ENCODE data around the gene NR4A1. TPM values are rescaled to one million over a fixed set of nuclear protein-coding genes. Genes with fewer than 3 reads are reported as not detected.

NR4A1 gene
- total RNA-seq, 1 experiment from 2014 or later: 25.8 TPM

DNA sequence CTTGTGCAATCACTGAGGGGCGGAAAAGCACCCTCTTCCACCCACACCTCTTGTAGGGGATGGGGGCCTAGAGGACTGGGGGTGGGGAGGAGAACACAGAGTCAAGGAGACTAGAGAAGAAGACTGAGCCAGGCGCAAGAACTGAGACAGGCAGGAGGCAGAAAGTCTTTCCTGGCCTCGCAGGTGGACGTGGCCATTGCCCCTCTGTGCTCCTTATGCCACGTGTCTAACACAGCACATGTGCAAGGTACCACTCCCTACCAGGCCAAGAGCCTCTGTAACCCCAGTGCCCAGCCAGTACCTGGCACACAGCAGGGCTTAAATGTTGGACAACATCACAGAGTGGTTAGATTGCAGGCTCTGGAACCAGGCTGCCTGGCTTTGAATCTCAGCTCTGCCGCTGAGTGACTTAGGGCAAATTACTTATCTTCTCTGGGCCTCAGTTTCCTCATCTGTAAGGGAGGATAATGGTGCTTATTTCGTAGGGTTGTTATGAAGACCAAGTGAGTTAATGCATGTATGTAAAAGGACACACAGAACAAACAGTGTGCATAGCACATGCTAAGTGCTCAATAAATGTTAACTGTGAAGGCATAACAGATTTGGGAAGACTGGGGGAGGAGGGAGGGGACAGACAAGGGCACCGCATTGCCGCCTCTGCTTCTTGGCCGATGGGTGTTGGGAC, 45.9 kb upstream of the NR4A1 start:
- H2BK15ac ChIP-seq (ENCODE audit: low read depth, low read length): no peak overlapping the region
- no peak overlapping the region for H4K8ac ChIP-seq (replicated peaks; ENCODE audit: insufficient read length, low read depth, low read length)
- no peak overlapping the region for H2BK5ac ChIP-seq (ENCODE audit: insufficient read length, low read length)
- no peak overlapping the region for H4K5ac ChIP-seq (ENCODE audit: insufficient read length, low read depth, low read length)
- H3K4ac ChIP-seq (ENCODE audit: low read depth, low read length): no peak overlapping the region
- H3K79me2 ChIP-seq (ENCODE audit: insufficient read depth, low read length): no peaks in the 10 kb centered on the region
- H2BK12ac ChIP-seq (ENCODE audit: insufficient read length, low read depth, low read length): no peak overlapping the region
- TF ChIP-seq, protein P1, sequence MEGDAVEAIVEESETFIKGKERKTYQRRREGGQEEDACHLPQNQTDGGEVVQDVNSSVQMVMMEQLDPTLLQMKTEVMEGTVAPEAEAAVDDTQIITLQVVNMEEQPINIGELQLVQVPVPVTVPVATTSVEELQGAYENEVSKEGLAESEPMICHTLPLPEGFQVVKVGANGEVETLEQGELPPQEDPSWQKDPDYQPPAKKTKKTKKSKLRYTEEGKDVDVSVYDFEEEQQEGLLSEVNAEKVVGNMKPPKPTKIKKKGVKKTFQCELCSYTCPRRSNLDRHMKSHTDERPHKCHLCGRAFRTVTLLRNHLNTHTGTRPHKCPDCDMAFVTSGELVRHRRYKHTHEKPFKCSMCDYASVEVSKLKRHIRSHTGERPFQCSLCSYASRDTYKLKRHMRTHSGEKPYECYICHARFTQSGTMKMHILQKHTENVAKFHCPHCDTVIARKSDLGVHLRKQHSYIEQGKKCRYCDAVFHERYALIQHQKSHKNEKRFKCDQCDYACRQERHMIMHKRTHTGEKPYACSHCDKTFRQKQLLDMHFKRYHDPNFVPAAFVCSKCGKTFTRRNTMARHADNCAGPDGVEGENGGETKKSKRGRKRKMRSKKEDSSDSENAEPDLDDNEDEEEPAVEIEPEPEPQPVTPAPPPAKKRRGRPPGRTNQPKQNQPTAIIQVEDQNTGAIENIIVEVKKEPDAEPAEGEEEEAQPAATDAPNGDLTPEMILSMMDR (conservative IDR thresholded peaks at IDR 0.05): no peak
- H3K79me1 ChIP-seq (ENCODE audit: insufficient read depth, low read depth, low read length, poor library complexity, severe bottlenecking): no peaks in the 10 kb centered on the region
- H4K91ac ChIP-seq (ENCODE audit: insufficient read length, low read depth, low read length): no peak overlapping the region
- Mint-ChIP-seq H3K36me3 (ENCODE audit: insufficient read depth in 1 of 3, low read depth in 3 of 3) (peaks cover 0 to 3% (median 0%) of the 10 kb centered on the region in 3 experiments; a peak in 2 of 7 replicates), H3K4me1 (peaks cover 22 to 40% of the 10 kb centered on the region in 2 experiments), H3K9me3 (no peaks in the 10 kb centered on the region; a peak in 1 of 5 replicates), H3K4me3 (peak overlapping the region in 1 of 2 experiments; percentile 96; a peak in 1 of 5 replicates), H3K27ac (no peak overlapping the region), H3K27me3 (ENCODE audit: low read depth) (peaks cover 63% of the 10 kb centered on the region)
- H3K4me1 ChIP-seq (ENCODE audit: insufficient read depth, low read length): no peaks in the 10 kb centered on the region
- no peak overlapping the region for H3K18ac ChIP-seq (ENCODE audit: insufficient read length, low read depth, low read length)
- no peak overlapping the region for H3K4me2 ChIP-seq (ENCODE audit: insufficient read depth, insufficient read length, low read length)
- H3K56ac ChIP-seq (ENCODE audit: insufficient read length, low read depth, low read length): no peak overlapping the region
- H3K9ac ChIP-seq (ENCODE audit: extremely low read depth, insufficient read length, low read length): no peak overlapping the region
- H3K14ac ChIP-seq (ENCODE audit: insufficient read depth, low read length): no peak overlapping the region
- no peak overlapping the region for H3K27ac ChIP-seq (ENCODE audit: insufficient read length, low read depth, low read length)
- H3T11ph ChIP-seq (ENCODE audit: low read length): no peak overlapping the region
- no peak overlapping the region for H2BK20ac ChIP-seq (ENCODE audit: low read depth, low read length, poor library complexity, severe bottlenecking)
- peaks cover 17% of the 10 kb centered on the region for H3K27me3 ChIP-seq (ENCODE audit: insufficient read depth, low read length)
- H2AFZ ChIP-seq (ENCODE audit: low read length): no peak overlapping the region
- no CpG with 5 or more reads among the region's 10 CpGs for WGBS (ENCODE audit: extremely low coverage, insufficient read length, low lambda C conversion rate)
- no peak overlapping the region for H2BK120ac ChIP-seq (ENCODE audit: low read depth, low read length, poor library complexity, severe bottlenecking)
- no peaks in the 10 kb centered on the region for H4K20me1 ChIP-seq (ENCODE audit: control insufficient read depth, insufficient read depth, insufficient read length)
- H3K9me3 ChIP-seq (ENCODE audit: control insufficient read depth, low read depth, low read length): no peaks in the 10 kb centered on the region
- DNase-seq: no peak
- no peak overlapping the region for H2AK5ac ChIP-seq (ENCODE audit: insufficient read length, low read length)
- H3K23ac ChIP-seq (ENCODE audit: insufficient read length, low read depth, low read length): no peak overlapping the region
- peaks cover 7% of the 10 kb centered on the region for H3K23me2 ChIP-seq (ENCODE audit: insufficient read length, low read depth, low read length, poor library complexity, severe bottlenecking)

All from H9 (cell line).